Measurements from ENCODE around the gene GLP2R.
"Not testable (repeated sequence)": the region's sequence is repeated elsewhere in the genome, so short reads cannot be mapped to it uniquely, and the experiment has no call there.

Gene GLP2R

DNA sequence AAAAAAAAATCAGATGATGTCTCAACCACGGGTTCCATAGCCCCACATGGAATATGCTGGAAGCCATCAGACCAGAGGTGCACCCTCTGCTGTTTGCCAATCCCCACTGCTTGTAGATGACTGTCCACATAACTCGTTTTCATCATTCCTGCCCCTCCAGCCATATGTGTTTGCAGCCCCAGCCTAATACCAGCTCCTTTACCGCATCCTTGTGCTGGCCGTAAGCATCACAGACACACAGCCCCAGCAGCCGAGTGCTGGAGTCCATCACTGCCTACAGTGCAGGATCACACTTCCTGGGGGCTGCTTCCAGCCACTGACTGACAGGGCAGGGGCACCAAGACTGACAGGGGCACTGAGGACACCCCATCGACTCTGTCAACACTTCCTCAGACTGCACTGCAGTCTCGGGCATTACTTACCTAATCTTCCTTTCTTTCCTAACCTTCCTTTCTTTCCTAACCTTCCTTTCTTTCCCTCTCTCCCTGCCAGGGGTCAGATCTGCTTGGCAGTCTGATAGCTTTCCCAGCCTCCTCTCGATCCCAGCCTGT lies 74.4 kb downstream of the GLP2R start:
- DNase-seq: no peak

- no peak for DNase-seq
Observed at GRCh38 chr17:9900784-9901183, 75.1 kb downstream of the GLP2R start.

DNA sequence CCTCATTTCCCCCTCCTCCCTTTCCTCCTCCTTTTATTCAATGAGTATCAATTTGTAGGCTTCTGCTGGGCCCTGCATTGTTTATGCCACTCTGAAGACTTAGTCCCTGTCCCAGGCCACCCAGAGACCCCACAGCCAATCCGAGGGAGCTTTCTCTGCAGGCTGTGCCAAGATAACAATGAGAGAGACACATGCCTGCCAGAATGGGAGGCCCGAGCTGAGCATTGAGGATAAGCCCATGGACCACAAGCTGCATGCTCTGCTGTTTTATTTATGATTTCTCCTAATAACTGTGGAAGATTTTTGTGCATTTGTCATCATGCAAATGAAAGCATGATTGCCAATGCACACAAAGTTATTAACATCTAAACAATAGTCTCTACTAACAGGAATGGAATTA lies 76.4 kb downstream of the GLP2R start:
- no peak for DNase-seq

GRCh38 chr17:9904277-9905077 lies 78.8 kb downstream of the GLP2R start:
- DNase-seq: no peak

- no peak for DNase-seq
Observed at GRCh38 chr17:9905078-9905415, 79.3 kb downstream of the GLP2R start, which contains the start of gene RCVRN. Gene RCVRN (minus strand): TSS chr17:9905271. CDS start chr17:9905180, 91 bp downstream.

- peak; percentile 33 to 46 for DNase-seq
Observed at GRCh38 chr17:9905902-9906301, 80.2 kb downstream of the GLP2R start.

- no peak for DNase-seq
Observed at GRCh38 chr17:9906616-9907015, 80.9 kb downstream of the GLP2R start.

GRCh38 chr17:9907131-9907530 lies 81.4 kb downstream of the GLP2R start:
- no peak for DNase-seq

DNA sequence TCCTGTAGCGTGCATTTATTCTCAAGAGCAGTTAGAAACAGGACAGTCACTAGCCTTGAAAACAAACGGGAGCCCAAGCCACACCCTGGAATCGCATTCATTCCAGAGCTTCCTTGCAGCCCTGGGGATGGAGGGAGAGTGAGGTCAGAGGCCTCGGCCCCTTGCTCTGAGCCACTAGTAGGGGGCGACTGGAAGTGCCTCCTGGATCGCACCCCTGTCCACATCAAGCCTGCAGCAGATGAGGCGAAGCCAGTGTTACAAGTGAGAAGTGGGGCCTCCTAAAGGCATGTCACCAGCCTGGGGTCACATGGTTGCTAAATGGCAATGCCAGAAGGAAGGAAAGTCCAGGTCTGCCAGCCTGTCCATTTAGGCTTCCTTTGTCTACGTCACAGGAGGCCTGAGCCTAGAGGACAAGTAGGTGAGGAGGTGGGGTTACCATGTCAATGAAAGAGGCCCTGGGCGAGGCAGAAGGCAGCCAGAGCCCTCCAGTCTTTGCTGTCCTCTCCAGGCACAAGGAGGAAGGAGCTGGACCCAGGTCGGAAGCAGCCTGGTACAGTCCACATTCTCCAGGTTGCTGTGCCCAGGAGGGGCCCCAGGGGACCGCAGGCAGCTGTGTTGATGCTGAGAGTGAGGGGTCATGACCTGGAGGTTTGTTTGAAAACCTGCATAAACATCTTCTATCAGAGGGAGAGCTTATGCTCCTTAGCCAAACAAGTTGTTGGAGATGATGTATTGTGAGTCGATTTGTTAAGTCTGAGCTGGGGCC lies 82.3 kb downstream of the GLP2R start:
- DNase-seq: no peak

DNA sequence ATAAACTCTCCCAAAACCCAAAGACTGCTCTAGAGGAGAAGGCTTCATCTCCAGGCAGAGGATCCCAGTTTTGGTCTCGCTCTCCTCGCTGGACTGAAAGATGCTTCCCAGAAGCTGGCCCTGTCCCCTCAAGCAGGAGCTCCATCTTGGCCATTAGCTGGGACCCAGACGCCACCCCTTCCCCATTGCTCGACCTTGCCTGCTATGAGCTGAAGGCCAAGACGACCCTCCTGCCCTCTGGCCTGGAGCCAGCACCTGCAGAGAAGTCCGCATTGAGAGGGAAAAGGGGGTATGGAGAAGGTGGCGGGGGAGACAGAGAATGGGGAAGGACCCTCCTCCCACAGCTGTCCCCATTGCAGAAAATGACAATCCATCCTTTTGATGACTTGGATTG lies 82.9 kb downstream of the GLP2R start:
- no peak for DNase-seq

DNA sequence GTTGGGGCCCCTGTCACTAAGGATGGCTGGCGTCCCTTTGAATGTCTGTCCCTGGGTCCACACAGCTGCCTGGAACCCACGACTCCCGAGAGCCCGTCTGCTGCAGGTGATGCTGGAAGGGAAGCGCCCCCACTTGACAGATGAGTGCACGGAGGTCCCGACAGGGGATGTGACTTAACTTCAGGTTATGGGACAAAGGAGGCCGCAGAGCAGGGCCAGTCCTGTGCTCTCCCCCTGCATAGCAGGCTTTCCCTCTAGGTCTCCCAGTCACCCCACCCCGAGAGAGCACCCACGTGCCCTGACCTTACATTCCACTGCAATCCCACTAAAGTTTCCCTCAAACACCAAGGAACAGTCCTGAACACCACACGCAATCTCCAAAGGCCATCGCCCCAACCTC lies 85.4 kb downstream of the GLP2R start:
- DNase-seq: no peak

GRCh38 chr17:9912121-9913099 lies 86.7 kb downstream of the GLP2R start:
- DNase-seq: no peak

GRCh38 chr17:9913476-9913875 lies 87.8 kb downstream of the GLP2R start:
- no peak for DNase-seq

- DNase-seq: no peak
Observed at GRCh38 chr17:9916108-9916507, 90.4 kb downstream of the GLP2R start.

- no peak for DNase-seq
Observed at GRCh38 chr17:9917131-9917530, 91.4 kb downstream of the GLP2R start.

DNA sequence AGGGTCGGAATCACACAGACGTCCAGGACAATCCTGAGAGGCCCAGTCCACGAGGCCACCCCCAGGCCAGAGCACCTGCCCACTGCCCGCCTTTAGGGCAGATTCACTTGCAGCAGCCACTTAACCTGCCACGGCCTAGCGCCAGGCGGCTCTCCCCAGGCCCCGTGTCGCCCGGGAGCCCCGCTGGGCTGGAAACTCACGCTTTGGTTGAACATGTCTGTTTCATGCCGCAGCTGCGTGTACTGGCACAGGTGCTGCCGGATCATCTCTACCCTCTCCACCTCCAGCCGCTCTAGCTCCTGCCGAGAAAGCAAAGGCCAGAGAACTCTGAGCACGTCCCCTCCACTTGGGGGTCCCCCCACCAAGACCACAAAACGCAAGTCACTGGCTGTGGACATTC lies 92.1 kb downstream of the GLP2R start:
- DNase-seq: no peak

DNA sequence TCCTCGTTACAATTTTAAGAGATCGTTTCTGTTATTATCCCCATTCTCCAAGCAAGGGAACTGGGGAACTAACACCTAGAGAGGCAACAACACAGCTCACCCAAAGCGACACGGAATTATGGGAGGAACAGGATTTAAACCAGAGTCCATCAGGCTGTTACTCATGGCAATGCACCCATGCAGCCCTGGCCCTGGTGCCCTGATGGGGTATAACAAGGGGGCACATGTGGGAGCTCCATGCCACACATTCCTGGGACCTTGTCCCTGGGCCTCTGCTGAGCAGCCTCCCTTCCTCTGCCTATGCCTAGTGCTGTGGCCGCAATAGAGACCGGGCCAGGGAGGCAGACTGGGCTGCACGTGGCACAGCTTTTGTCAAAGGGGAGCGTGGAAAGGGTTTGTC lies 92.6 kb downstream of the GLP2R start:
- no peak for DNase-seq

DNA sequence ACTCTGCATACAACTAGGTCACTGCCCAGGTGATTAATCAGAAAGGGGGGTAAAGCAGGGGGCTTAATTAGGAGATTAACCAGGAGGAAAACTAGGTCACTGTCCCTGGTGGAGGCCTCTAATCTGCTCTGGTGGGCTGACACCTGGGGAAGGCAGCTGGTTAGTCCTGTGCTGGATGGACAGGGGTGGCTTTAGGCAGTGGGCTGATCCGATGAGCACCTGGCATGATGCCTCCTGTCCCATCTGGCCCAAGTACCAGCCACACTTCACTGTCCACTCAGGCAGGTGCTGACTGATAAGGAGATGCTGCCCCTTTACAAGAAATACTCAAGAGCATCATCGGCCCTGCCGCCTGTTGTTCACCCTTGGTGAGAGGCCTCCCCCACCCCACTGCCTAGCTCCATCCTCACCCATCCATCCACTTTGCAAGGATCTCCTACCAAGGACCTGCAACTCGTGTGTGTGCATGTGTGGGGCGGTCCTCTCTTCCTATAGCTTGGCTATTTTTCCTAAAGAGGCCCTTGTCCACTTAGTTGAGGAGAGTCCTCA lies 93.2 kb downstream of the GLP2R start:
- no peak for DNase-seq

DNA sequence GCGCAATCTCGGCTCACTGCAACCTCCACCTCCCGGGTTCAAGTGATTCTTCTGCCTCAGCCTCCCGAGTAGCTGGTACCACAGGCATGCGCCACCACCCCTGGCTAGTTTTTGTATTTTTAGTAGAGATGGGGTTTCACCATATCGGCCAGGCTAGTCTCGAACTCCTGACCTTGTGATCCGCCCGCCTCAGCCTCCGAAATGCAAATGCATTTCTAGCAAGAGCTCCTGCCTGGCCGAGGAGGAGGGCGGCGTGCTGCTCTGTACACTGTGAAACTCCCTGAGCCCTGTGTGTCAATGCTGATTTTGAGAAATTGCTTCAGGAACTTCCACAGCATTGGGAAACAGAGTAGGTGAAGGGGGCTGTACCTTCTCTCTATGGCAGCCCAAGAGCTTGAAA lies 95.5 kb downstream of the GLP2R start:
- DNase-seq: not testable (repeated sequence)

DNA sequence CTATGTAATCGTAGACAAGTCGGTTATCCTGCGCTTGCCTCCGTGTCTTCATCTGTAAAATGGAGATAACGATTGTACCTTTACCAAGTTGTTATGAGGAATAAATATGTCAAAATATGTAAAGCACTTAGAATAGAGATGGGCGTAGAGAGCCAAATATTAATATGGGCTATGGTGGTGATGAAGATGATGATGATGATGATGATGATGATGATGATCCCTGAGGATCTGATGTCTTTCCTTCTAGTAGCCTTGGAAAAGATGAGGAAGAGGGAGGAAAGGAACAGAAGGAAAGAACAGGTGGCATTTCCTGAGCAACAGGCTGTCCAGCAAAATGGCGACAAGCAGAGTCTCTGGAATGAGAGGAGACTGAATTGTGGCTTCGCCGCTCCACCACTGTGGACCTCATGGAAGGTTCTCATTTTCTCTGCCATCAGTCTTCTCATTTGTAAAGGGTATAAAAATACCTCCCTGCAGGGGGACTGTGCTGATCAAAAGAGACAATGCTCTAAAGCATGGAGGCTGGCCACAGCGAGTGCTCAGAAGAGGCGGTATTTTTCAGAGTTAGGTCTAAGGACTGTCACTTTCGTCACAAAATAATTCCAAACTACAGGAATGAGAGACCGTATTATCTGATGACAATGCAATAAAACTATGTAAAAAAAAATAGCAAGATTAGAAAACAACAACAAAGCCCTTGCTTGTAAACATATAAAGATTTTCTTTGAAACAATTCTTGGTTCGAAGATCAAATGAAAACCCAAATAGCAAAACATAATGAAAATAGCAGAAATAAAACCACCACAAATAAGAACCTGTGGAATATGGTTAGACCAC lies 96.5 kb downstream of the GLP2R start:
- DNase-seq: no peak

DNA sequence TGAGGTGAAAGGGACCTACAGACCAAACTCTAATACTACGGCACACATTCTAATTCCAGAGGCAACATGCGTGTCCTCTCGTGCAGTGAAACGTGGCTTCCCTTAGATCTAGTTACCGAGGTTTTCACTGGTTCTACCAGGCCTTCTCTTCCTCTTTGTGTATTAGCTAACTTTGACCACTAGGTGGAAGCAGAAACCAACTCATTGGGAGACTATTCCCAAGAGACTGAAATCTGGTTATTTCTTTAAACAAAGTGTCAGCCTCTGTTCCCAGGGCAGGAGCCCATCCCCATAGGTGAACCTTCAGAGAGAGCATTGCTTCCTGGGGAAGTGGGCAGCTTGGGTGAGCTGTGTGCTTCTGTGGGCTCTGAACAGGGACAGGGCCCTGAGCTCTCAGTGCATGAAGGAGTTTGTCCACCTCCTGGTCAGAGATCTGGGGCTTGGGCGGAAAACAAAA lies 99.0 kb downstream of the GLP2R start:
- DNase-seq: peak; percentile 21 to 26
